ENCODE measurements around the gene PLCG2.

DNA sequence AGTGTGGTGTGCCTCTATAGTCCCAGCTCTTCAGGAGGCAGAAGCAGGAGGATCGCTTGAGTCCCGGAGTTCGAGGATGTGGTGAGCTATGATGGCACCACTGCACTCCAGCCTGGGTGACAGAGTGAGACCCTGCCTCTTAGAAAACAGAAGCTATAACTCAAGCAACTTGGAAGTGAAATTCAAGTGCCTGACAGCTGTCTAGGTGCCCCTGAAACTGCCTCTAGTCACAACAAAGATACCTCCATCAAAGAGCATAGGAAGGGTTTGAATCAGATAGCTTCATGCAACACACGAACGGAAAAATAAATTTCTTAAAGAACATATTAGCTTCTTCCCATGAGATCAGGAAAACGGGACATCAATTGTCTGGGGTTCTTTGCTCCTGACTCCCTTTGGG lies 860 bp upstream of the PLCG2 start:
- TF ChIP-seq POLR2A (IDR thresholded peaks at IDR 0.05; ENCODE audit: low read length), result no peak
- no peak for TF ChIP-seq GATA1 (IDR thresholded peaks at IDR 0.05; ENCODE audit: low read depth, low read length)
